Panc1 (cell line): ENCODE results near the gene SEPTIN1. TPM values are rescaled to one million over a fixed set of nuclear protein-coding genes. Genes with fewer than 3 reads are reported as not detected.

Experiments used
- ATAC-seq: fragments of 200-7000 bp; cut with Tn5 transposase; 2 replicates; pipeline ENCODE4 v1.9.1; 2020; ENCODE audit warnings: mild to moderate bottlenecking, moderate library complexity
- BruUV-seq: library from RNA; stranded (reverse); fragments of 400-500 nt; replicated peaks from 2 replicates; lab custom pipeline; 2021; lab: Mats Ljungman, UMichigan
- CTCF ChIA-PET: fragments of 300-600 bp; sonication (Branson Sonifier 250); formaldehyde crosslinking; loops from one replicate; lab custom pipeline; 2022; ENCODE audit warnings: antibody characterized with exemption; lab: Charles Lee
- POLR2A ChIA-PET: fragments of 300-600 bp; sonication (Branson Sonifier 250); formaldehyde crosslinking; loops from one replicate; lab custom pipeline; 2022; ENCODE audit warnings: antibody characterized with exemption; lab: Charles Lee
- DNase-seq: peaks from one replicate; pipeline ENCODE4 v3.0.0-alpha.2; 2010; ENCODE audit warnings: low read depth, low spot score
- H3K27ac ChIP-seq: 2 replicates; pipeline ENCODE4 v1.5.1; 2011; ENCODE audit warnings: mild to moderate bottlenecking, low read length, inconsistent platforms
- H3K27me3 ChIP-seq: fragments of 200-500 bp; sonication (Bioruptor generic); 2 replicates; pipeline ENCODE4 v1.6.0; 2014; ENCODE audit warnings: low read length, inconsistent platforms; ENCODE audit not compliant: control insufficient read depth, insufficient read depth
- H3K36me3 ChIP-seq: fragments of 200-500 bp; sonication (Bioruptor generic); 2 replicates; pipeline ENCODE4 v1.5.1; 2014; ENCODE audit warnings: inconsistent platforms, mild to moderate bottlenecking, low read length, moderate library complexity; ENCODE audit not compliant: control insufficient read depth, insufficient read depth
- H3K4me1 ChIP-seq: 2 replicates; pipeline ENCODE4 v1.5.1; 2011; ENCODE audit warnings: inconsistent platforms, mild to moderate bottlenecking, low read length, moderate library complexity; ENCODE audit not compliant: control insufficient read depth, insufficient read depth
- H3K4me3 ChIP-seq, 2 experiments: 2 replicates each; pipeline ENCODE4 v1.5.1; 2011 to 2012; ENCODE audit warnings: low read depth in 2 of 2, low read length in 2 of 2, mild to moderate bottlenecking in 2 of 2, inconsistent platforms in 1 of 2, moderate library complexity in 1 of 2
- H3K9me3 ChIP-seq: fragments of 200-500 bp; sonication (Bioruptor generic); 2 replicates; pipeline ENCODE4 v1.5.1; 2014; ENCODE audit warnings: low read depth, mild to moderate bottlenecking, inconsistent platforms, low read length, moderate library complexity; ENCODE audit not compliant: control insufficient read depth, insufficient read depth
- CTCF ChIP-seq: fragments of 450-650 bp; IDR thresholded peaks from 2 replicates; pipeline ENCODE4 v1.5.1; 2017; ENCODE audit warnings: mild to moderate bottlenecking
- POLR2AphosphoS5 ChIP-seq: IDR thresholded peaks from 2 replicates; pipeline ENCODE4 v1.6.1; 2012; ENCODE audit warnings: mild to moderate bottlenecking, low read depth, low read length, moderate library complexity
- REST ChIP-seq, 2 experiments: IDR thresholded peaks; 2 replicates each; pipeline ENCODE4 v1.6.1; 2011 to 2012; ENCODE audit warnings: low read depth in 2 of 2, control low read depth in 1 of 2, low read length in 1 of 2, mild to moderate bottlenecking in 1 of 2, moderate library complexity in 1 of 2; ENCODE audit not compliant: insufficient read depth in 1 of 2
- SIN3A ChIP-seq: IDR thresholded peaks from 2 replicates; pipeline ENCODE4 v1.6.1; 2012; ENCODE audit warnings: low read depth, mild to moderate bottlenecking, low read length, moderate library complexity, borderline replicate concordance; ENCODE audit not compliant: insufficient read depth
- TCF7L2 ChIP-seq: IDR thresholded peaks from 2 replicates; pipeline ENCODE4 v1.6.1; 2011; ENCODE audit warnings: mild to moderate bottlenecking, low read depth, low read length, inconsistent platforms
- in situ Hi-C: cut with HindIII; loops from 2 replicates; pipeline ENCODE4 v1.10.0; 2016; ENCODE audit warnings: low sequenced_read_pairs, low pct_unique_long_range_greater_than_20kb
- intact Hi-C: fragments of 100-400 bp; cut with micrococcal nuclease; formaldehyde crosslinking; loops from one replicate; pipeline ENCODE4 v1.10.0; 2022; ENCODE audit not compliant: unreplicated experiment
- total RNA-seq: library from RNA; stranded (reverse); gene quantifications from one replicate; pipeline ENCODE4 v1.2.1, GENCODE V29; 2021; ENCODE audit not compliant: unreplicated experiment

The SEPTIN1 gene
- total RNA-seq, 1 experiment from 2014 or later = 1.7 TPM

- Histone ChIP-seq H3K4me3 (no peak overlapping the region), H3K27ac (no peak overlapping the region), H3K36me3 (no peaks in the 10 kb centered on the region; the same call in 1 of the 2 replicates), H3K9me3 (no peaks in the 10 kb centered on the region), H3K27me3 (no peaks in the 10 kb centered on the region), H3K4me1 (peaks cover 7% of the 10 kb centered on the region)
- CTCF ChIA-PET = no interaction called here
- no peak for ATAC-seq
- TF ChIP-seq REST (IDR thresholded peaks at IDR 0.05; ENCODE audit: insufficient read depth in 1 of 2, low read depth in 2 of 2, low read length in 1 of 2) = no peak
- no peak for TF ChIP-seq SIN3A
- no peak for TF ChIP-seq POLR2AphosphoS5
- TF ChIP-seq TCF7L2 = no peak
- no peak for TF ChIP-seq CTCF
- no TSS peak for BruUV-seq
- in situ Hi-C loops = no loop called here
- no peak for DNase-seq
- intact Hi-C loops = no loop called here
- POLR2A ChIA-PET = no interaction called here
Measured at GRCh38 chr16:30372725-30373124, 9.6 kb downstream of the SEPTIN1 start.

- Histone ChIP-seq H3K9me3 (no peaks in the 10 kb centered on the region), H3K36me3 (no peaks in the 10 kb centered on the region; the same call in 1 of the 2 replicates), H3K27me3 (no peaks in the 10 kb centered on the region), H3K27ac (no peak overlapping the region; the same call in 1 of the 2 replicates), H3K4me3 (no peak overlapping the region), H3K4me1 (peaks cover 9% of the 10 kb centered on the region)
- CTCF ChIA-PET = no interaction called here
- intact Hi-C loops = no loop called here
- ATAC-seq = no peak
- TF ChIP-seq SIN3A (no peak), POLR2AphosphoS5 (no peak)
- in situ Hi-C loops = no loop called here
- no peak for DNase-seq
- BruUV-seq = no TSS peak
- POLR2A ChIA-PET = no interaction called here
Measured at GRCh38 chr16:30372038-30372712, 10.2 kb downstream of the SEPTIN1 start.
